ENCODE results near the gene SULT1B1.

SULT1B1 gene

GRCh38 chr4:69684804-69685203 lies 75.6 kb downstream of the SULT1B1 start:
- DNase-seq: no peak
